ENCODE data around the gene CAMTA1.
"Not testable (repeated sequence)": the region's sequence is repeated elsewhere in the genome, so short reads cannot be mapped to it uniquely, and the experiment has no call there.

The CAMTA1 gene

GRCh38 chr1:6907201-6907600, 121.9 kb downstream of the CAMTA1 start:
- no peak for DNase-seq (ENCODE audit: low spot score)

- DNase-seq (ENCODE audit: low spot score), result no peak
Observed at GRCh38 chr1:6907676-6908434, 122.6 kb downstream of the CAMTA1 start.

DNA sequence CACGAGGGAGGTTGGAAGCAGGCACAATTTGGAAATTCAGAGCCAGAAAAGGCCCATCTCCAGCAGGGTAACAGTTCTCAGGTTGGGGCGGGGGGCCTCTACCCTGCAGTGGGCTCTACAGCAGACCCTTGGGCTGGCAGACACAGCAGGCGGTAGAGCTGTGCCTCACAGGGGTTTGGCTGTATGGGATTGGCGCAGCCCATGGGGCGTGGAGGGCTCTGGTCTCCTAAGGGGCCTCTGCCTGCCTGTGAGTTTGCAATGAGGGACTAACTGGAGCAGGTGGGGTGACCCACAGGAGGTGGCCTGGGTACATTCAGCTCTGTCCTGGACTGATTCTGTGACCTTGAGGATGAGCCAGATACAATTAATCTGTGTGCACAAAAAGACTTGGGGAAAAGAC, 124.1 kb downstream of the CAMTA1 start:
- no peak for DNase-seq (ENCODE audit: low spot score)

GRCh38 chr1:6909857-6910256, 124.6 kb downstream of the CAMTA1 start:
- no peak for DNase-seq (ENCODE audit: low spot score)

- no peak for DNase-seq (ENCODE audit: low spot score)
Observed at GRCh38 chr1:6911021-6911941, 126.0 kb downstream of the CAMTA1 start.

DNA sequence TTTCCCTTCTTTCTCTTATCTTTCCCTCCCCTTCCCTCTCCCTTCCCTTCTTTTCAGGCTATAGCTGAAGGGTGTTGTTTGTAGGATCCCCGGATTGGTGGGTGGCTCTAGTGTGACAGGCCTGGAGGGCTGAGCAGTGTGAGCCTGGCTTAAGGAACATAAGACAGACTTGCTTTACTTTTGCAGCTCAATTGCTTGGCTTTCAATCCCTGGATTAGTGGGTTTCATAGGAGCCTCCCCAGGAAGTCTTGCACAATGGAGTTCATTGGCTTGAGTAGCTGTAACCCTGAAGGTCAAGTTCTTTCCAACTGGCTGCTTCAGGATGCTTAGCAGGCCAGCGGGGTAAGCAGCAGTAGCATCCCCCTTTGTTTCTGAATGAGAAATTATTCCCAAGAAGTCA, 126.7 kb downstream of the CAMTA1 start:
- peak; percentile 48 for DNase-seq (ENCODE audit: low spot score)

DNA sequence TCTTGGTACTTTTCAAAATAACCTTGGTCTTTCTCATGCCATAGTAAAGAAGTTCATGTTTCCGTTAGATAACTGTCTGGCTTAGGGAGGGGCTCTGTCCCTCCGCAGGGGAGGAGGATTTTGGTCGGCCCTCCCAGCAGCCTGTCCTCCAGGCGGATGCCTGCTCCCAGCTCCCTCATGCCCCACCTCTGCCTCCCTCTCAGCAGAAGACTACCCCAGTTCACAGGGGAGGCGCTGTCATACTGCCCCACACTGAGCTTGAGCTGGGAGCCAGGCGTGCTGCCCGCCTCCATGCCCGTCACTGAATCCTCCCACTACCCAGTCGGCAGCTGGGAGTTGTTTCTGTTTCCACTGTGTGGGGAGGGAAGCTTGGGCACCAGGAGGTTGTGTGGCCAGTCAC, 127.3 kb downstream of the CAMTA1 start:
- DNase-seq (ENCODE audit: low spot score), result no peak

- DNase-seq (ENCODE audit: low spot score), result no peak
Observed at GRCh38 chr1:6913086-6913485, 127.8 kb downstream of the CAMTA1 start.

- DNase-seq (ENCODE audit: low spot score), result no peak
Observed at GRCh38 chr1:6914706-6915105, 129.5 kb downstream of the CAMTA1 start.

DNA sequence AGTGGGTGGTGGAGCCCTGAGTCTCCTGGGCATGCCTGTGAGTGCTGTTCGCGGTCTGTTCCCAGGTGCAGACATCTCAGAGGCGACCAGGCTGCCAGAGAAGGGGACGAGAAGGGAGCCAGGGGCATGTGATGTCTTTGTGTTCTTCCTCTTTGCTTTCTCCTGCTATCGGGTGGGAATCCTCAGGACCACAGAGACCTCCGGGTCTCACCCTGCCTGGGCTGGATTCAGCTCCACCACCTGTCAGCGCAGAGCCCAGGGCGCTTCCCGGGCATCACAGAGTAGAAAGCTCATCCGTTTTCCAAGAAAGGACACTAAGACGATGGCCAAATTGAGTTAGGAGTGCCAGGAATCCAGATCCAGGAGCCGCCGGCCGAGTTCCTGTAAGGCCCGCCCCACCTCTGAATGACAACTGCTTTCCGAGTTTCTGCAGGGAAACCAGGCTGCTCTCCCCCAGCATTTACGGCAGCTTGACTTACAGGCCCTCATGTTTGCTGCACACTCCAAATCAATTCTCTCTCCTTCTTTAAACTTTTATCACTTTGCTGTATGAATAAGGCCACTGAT, 130.8 kb downstream of the CAMTA1 start:
- no peak for DNase-seq (ENCODE audit: low spot score)

DNA sequence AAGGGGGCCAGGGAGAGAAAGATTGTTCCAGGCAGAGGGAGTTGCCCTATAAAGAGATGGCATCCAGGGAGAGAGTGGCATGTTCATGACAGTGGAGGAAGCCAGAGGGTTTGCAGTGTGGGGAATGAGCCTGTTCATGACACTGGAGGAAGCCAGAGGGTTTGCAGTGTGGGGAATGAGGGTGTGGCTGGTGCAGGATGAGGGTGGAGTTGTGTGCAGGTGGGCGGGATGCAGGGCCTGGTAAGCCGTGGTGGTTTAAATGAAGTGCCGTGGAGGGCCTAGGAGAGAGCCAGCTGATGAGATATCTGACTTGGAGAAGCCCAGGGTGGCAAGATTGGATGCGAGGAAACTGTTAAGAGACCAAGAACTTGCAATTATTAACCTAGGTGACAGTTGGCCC, 131.8 kb downstream of the CAMTA1 start:
- DNase-seq (ENCODE audit: low spot score), result no peak

GRCh38 chr1:6918186-6918924, 133.1 kb downstream of the CAMTA1 start:
- no peak for DNase-seq (ENCODE audit: low spot score)

DNA sequence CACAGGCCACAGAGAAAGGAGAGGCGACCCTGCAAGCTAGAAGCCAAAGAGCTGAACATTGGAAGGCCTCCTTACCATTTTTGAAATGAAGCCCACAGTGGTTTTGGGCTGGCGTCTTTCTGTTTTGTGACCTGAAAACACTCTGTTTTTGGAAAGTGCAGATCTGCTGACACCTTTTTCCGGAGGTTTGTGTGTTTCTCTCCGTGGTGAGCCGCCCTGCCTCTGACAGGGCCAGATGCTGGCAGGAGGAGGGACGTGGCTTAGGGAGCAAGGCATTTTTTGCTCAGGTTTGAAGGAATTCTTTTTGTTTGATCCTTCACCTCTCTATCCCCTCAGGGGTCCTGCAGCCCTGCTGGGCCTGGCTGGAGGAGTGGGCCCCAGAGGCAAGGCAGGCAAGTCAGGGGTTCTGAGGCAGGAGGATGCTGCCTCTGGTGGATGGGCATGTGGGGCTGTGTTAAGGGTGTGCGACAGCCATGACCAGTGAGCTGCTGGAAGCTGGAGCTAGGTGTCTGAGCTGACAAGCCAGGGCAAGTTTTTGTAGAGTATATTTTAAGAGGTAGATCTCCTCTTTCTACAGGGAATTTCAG, 133.8 kb downstream of the CAMTA1 start:
- no peak for DNase-seq (ENCODE audit: low spot score)

DNA sequence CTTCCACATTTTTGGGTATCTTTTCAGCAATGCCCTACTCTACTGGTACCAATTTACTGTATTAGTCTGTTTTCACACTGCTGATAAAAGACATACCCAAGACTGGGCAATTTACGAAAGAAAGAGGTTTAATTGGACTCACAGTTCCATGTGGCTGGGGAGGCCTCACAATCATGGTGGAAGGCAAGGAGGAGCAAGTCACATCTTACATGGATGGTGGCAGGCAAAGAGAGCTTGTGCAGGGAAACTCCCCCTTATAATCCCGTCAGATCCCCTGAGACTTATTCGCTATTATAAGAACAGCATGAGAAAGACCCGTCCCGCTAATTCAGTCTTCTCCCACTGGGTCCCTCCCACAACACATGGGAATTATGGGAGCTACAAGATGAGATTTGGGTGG, 136.3 kb downstream of the CAMTA1 start:
- not testable (repeated sequence) for DNase-seq (ENCODE audit: low spot score)

DNA sequence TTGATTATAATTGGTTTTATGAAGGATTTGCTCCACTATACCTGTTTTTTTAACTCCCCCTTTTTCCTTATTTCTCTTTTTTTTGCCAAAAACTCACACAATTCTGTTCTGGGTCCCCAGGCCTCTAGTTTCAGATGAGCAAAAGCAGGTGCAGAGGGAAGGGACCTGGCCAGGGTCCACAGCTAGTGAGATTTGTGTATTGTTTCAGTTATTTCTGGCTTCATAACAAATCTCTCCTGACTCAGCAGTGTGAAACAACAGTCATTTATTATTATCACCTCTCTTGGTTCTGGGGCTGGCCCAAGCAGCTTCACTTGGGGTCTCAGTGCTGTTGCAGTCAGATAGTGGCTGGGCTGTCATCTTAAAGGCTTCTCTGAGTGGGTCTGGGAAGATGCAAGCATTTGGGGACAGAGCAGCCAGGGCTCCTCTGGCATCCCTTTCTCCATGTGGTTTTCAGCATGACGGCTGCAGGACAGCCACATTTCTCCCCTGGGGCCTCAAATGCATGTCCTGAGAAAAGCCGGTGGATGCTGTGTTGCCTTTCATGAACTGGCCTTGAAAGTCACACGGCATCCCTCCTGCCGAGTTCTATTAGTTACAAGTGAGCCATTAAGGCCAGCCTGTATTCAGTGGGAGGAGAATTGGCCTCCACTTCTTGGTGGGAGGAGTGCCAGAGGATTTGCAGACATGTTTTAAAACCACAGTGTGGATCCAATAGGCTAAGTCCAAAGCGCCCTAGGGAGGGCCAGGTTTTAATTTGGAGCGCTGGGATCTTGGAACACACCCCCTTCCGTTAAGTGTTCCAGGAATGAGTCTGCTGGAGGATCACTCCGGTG, 137.1 kb downstream of the CAMTA1 start:
- DNase-seq (ENCODE audit: low spot score), result no peak

GRCh38 chr1:6923012-6923411, 137.8 kb downstream of the CAMTA1 start:
- no peak for DNase-seq (ENCODE audit: low spot score)

DNA sequence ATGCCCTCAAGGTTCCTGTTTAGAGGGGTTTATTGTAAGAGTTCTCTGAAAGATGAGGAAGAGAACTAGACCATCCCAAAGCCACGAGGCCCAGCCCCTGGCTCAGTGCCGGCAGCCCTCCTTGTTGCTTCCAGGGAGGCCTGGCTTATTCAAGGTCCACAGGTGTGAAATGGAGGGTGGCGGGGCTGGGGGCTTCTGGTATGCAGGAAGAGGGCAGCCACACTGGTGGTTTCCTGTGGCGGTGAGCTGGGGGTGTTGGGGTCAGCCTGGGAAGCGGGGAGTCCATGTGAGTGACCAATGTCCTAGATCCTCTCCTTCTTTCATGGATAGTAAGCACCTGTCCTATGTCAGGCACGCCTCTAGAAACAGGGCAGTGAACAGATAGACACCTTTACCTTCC, 138.2 kb downstream of the CAMTA1 start:
- DNase-seq (ENCODE audit: low spot score), result no peak

DNA sequence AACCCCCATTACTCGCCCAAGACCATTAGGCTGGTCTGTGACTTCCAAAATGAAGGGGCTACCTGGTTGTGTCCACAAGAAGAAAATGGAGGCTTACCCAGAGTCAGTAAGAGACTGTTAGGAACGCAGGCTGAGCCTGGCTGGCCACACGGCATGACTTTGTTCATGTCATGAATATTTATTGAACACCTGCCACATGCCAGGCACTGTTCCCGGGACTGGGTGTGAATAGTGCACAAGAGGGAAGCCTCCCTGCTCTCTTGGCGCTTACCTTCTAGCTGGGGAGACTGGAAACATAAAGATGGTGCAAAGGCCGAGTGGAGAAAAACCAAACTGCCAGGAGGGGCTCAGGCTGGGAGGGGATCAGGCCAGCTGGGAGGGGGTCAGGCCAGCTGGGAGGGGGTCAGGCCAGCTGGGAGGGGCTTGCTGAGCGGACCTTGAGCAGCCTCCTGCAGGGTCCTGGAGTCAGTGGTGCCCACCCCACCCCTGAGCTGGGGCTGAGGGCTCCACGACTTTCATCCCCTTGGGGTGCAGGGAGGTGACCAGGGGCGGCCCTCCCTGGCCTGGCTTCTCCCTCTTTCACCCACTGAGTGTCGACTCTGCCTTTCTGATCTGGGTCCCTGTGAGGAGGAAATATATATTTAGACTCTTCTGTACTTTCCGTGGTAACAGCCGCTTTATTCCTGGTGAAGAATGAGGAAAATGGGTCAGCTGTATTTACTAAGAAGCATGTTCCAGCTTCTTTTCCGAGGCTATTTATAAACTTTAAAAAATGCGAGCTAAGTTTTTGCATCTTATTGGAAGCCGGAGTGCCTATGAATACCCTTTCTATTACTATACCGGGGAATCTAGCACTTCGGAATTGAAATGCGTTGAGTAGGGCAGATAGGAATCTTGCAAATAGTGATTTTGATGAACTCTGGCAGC, 139.0 kb downstream of the CAMTA1 start:
- no peak for DNase-seq (ENCODE audit: low spot score)

DNA sequence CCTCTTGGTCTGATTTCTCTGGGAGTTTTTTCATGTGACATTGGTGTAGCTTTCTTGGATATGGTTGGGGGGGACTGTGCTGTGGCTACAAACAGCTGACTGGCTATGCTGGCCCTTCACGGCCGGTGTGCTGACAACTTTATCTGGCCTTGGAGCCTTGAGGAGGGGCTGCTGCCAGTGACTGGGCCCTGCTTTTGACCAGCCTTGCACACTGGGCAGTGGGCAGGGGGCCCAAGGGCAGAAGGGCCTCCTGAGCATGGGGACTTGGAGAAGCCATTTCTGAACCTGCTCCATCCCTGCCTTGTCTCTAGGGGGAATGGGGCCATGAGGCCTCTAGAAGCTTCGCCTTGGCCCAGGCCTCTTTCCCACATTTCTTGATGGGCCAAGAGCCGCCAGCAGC, 139.6 kb downstream of the CAMTA1 start:
- no peak for DNase-seq (ENCODE audit: low spot score)

DNA sequence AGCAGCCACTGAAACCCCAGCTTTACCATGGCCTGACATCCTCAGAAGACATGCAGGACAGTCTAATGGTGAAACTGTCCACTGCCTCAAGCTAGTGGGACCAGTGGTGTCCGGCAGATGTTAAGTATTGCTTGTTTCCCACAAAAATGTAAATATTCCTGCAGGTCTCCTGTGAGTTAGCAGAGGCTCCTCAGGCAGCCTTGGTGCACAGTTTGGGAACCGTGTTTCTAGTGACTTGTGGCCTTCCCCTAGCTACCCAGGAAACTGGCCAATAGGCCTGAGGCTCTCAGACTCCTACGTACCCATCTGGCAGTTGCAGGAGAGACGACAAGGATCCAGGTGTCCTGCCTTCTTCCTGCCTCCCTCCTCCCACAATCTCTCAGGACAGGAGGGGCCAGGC, 142.4 kb downstream of the CAMTA1 start:
- DNase-seq (ENCODE audit: low spot score), result no peak
